Kidney epithelial cell (primary cell): Measurements from ENCODE around the gene MTHFD1L. TPM values are rescaled to one million over a fixed set of nuclear protein-coding genes. Genes with fewer than 3 reads are reported as not detected.
A peak's percentile ranks its signal among the peaks of the same experiment; 100 is the strongest.
"Not testable (repeated sequence)": the region's sequence is repeated elsewhere in the genome, so short reads cannot be mapped to it uniquely, and the experiment has no call there.

Experiments
- DNase-seq: peaks from one replicate; pipeline ENCODE4 v3.0.0-alpha.2; 2010; ENCODE audit warnings: low read depth
- H3K27me3 ChIP-seq: 2 replicates; pipeline ENCODE4 v1.6.0; 2011; ENCODE audit warnings: low read length; ENCODE audit not compliant: control insufficient read depth, insufficient read depth
- H3K36me3 ChIP-seq: 2 replicates; pipeline ENCODE4 v1.5.1; 2011; ENCODE audit warnings: low read length; ENCODE audit not compliant: control insufficient read depth, insufficient read depth
- H3K4me3 ChIP-seq: 2 replicates; pipeline ENCODE4 v1.5.1; 2011; ENCODE audit warnings: low read depth, mild to moderate bottlenecking, control low read depth, low read length
- total RNA-seq: library from RNA; depleted of rRNA; stranded (reverse); fragments of >200 nt; gene quantifications from 2 replicates; pipeline ENCODE4 v1.2.3, GENCODE V29; 2015
- TF ChIP-seq, protein P1 (sequence below): IDR thresholded peaks from 2 replicates; pipeline ENCODE4 v1.5.1; 2011; ENCODE audit warnings: mild to moderate bottlenecking, moderate library complexity, low read length, control low read depth, inconsistent platforms; ENCODE audit not compliant: insufficient read depth, poor library complexity, severe bottlenecking

MTHFD1L gene
- total RNA-seq, 1 donor from 2014 or later, result 116 TPM

DNA sequence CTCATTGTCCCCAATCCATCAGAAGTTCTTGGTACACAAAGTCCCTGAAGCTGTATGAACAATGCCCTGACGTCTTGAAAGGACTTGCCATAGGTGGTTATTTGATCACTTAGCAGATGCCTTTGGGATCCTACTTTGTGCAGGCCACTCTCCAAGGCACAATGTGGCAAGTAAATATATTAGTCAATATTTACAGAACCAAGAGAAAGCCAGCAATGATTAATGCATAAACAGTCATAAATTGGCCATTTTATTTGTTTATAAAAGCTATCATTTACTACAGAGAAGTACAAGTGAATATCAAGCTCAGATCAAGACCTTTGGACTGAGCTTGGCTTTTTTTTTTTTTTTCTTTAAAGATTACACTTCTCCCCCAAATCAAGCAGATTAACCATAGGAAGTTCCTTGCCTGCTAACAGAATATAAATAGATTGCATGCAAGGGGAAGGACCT, 161.8 kb downstream of the MTHFD1L start:
- no peaks in the 10 kb centered on the region for H3K36me3 ChIP-seq
- TF ChIP-seq, protein P1, sequence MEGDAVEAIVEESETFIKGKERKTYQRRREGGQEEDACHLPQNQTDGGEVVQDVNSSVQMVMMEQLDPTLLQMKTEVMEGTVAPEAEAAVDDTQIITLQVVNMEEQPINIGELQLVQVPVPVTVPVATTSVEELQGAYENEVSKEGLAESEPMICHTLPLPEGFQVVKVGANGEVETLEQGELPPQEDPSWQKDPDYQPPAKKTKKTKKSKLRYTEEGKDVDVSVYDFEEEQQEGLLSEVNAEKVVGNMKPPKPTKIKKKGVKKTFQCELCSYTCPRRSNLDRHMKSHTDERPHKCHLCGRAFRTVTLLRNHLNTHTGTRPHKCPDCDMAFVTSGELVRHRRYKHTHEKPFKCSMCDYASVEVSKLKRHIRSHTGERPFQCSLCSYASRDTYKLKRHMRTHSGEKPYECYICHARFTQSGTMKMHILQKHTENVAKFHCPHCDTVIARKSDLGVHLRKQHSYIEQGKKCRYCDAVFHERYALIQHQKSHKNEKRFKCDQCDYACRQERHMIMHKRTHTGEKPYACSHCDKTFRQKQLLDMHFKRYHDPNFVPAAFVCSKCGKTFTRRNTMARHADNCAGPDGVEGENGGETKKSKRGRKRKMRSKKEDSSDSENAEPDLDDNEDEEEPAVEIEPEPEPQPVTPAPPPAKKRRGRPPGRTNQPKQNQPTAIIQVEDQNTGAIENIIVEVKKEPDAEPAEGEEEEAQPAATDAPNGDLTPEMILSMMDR, result no peak
- H3K27me3 ChIP-seq, result no peaks in the 10 kb centered on the region
- no peak for DNase-seq
- H3K4me3 ChIP-seq, result no peak overlapping the region

DNA sequence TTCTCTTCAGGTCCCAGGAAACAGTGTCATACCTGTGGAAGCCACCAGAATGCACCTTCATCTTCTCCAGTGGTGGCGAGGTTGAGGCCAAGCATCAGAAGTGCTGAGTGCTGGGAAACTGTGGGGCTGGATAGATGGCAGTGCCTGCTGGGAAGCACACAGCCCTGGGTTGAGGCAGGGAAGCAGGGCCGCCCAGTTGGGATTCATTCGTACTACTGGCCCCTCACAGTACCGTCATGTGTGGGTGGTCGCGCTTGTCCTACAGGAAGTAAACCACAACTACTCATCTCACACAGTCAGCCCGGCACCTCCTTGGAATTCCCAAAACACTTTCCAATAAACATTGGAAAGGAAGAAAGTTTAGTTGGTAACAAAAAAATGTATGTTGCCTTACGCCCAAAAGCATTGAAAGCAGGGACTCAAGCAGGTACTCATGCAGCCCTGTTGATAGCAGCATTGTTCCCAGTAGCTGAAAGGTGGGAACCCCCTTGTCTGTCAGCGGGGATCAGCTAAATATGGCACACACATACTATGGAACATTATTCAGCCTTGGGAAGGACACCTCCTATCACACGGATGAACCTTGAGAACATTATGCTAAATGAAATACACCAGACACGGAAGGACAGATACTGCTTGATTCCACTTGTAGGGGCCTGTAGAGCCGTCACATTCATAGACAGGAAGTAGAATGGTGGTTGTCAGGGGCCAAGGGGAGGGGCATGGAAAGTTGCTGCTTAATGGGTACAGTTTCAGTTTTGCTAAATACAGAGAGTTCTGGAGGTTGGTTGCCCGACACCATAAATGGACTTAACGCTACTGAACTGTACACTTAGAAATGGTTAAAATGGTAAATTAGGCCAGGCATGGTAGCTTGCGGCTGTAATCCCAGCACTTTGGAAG, 162.7 kb downstream of the MTHFD1L start:
- H3K4me3 ChIP-seq, result no peak overlapping the region
- TF ChIP-seq, protein P1, result no peak
- H3K36me3 ChIP-seq, result no peaks in the 10 kb centered on the region
- no peak for DNase-seq
- no peaks in the 10 kb centered on the region for H3K27me3 ChIP-seq

DNA sequence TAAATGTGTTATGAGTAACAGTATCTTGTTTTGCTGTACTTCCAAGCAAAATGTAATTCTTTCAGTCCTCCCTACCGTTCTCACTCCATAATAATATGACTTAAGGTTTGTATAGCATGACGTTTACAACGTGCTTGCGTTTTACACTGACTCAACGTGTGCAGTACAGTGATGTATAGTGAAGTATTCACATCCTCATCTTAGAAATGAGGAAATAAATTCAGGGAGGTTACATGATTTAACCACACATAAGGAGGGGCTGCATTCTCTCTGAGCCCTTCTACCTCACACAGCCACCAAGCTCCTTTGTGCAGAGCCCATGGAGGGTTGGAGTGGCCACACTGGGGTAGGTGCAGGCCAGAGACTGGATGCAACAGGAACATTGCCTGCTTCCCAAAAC, 164.5 kb downstream of the MTHFD1L start:
- TF ChIP-seq, protein P1, result no peak
- Histone ChIP-seq H3K27me3 (no peaks in the 10 kb centered on the region), H3K4me3 (no peak overlapping the region), H3K36me3 (no peaks in the 10 kb centered on the region)
- no peak for DNase-seq

DNA sequence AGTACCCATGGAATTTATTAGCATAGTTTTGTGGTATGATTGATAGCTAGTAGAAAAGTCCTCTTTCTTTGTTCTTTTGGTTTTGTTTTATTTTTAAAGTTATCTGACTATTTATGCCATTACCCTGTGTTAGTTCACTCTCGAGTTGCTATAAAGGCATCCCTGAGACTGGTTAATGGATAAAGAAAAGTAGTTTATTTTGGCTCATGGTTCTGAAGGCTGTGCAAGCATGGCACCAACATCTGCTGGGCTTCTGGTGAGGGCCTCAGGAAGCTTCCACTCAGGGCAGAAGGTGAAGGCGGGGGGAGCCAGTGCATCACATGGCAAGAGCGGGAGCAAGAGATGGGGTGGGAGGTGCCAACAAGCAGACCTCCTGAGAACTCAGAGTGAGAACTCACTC, 166.5 kb downstream of the MTHFD1L start:
- Histone ChIP-seq H3K36me3 (no peaks in the 10 kb centered on the region), H3K4me3 (no peak overlapping the region), H3K27me3 (no peaks in the 10 kb centered on the region)
- TF ChIP-seq, protein P1, result no peak
- no peak for DNase-seq

DNA sequence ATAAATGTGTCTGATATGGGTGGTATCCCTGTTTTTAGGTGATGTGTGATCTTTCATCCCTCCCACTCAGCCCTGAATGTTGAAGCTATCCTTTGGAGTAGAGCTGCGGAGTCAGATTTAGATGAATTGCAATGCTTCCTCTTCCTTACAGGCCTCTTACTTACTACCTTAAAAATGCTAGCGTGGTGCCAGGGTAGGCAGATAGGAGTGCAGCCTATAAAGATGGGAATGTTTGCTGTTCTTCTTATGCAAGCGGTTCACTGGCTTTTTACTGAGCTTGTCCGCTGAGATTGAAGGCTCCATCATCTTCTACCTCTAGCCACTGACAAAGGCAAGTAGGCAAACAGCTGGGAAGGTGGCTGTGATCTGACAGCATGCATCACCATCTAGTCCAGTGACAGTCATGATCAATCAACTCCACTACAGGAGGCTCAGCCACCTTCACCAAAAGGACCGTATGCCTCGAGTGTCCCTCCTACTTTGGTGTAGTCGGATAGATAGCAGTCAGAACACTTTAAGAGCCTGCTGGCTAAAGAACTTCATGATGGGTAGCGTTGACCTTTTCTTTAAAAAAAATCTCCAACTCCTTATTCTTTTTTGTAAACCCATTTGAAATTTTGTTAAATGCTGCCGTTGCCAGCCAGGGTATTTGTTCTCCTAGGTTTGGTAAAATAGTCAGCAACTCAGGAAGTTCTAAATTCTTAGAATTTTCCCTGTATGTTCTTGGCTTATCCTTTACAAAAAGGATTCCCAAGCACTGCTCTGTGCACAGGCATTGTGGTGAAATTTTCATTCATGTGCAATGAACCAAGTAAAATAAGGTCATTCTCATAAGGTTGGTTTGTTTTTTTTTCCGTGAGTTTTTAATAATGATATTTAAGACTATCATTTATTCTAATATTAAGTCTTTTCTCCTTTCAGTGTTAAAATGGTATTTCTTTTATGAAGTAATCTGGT, 169.6 kb downstream of the MTHFD1L start:
- Histone ChIP-seq H3K36me3 (peaks cover 2% of the 10 kb centered on the region), H3K27me3 (no peaks in the 10 kb centered on the region)
- DNase-seq, result no peak

DNA sequence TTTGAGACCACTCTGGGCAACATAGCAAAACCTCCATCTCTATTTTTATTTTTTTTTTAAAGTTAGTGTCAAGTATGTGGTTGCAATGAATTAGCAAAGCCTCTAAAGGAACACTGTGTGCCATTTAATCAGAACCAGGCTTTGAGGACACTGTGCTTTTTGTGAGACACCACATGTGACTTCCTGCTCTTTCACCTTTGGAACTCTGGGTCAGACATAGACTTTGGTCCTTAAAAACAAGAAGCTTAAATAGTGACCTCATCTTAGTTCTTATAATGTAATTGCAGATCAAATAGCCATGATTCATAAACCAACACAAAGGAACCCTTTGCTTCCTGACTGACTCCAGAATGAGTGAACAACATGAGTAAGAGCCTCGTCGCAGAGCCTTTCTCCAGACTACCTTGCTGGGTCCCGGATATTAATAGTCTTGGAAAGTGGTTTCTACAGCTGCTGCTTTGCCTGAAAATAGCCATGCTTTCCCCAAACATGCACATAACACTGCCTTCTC, 170.8 kb downstream of the MTHFD1L start:
- not testable (repeated sequence) for H3K27me3 ChIP-seq, H3K4me3 ChIP-seq, H3K36me3 ChIP-seq
- peak; percentile 97 for DNase-seq

More for the DNA sequence above, 169.6 kb downstream of the MTHFD1L start:
- no peak overlapping the region for H3K4me3 ChIP-seq
- TF ChIP-seq, protein P1, result no peak
